GM21723 (cell line): ENCODE results near the gene KIF25.
"Not testable (repeated sequence)": the region's sequence is repeated elsewhere in the genome, so short reads cannot be mapped to it uniquely, and the experiment has no call there.

Experiments used
- ATAC-seq: cut with Tn5 transposase; IDR thresholded peaks from one replicate; pipeline ENCODE4 v1.9.1; 2021; ENCODE audit warnings: mild to moderate bottlenecking, moderate library complexity; ENCODE audit not compliant: unreplicated experiment

KIF25 gene

GRCh38 chr6:168063431-168063830, 66.0 kb downstream of the KIF25 start:
- no peak for ATAC-seq

DNA sequence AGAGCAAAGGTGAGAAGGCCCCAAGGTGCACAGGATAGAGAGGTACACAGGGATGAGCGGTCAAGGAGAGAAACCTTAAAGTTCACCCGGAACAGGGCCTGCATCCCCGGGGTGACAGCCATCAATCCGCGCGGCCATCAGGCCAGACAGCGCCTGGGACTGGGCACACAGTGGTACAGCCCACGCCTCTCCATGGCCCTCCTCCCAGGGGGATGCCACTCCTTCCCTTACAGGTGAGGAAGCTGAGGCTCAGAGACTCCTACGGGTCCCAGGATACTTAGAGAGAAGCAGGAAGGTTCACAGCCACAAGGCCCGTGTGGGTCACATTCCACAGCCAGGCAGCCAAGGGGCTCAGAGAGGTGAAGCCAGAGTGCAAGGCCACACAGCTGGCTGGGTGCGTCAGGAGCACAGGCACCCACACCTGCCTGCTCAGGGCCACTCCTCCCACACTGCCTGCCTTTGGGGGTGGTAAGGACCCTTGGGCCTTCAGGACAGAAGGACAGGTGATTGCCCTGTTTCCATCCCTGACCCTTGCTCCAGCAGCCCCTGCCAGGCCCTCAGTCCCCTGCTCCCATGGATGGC, 66.8 kb downstream of the KIF25 start:
- no peak for ATAC-seq

DNA sequence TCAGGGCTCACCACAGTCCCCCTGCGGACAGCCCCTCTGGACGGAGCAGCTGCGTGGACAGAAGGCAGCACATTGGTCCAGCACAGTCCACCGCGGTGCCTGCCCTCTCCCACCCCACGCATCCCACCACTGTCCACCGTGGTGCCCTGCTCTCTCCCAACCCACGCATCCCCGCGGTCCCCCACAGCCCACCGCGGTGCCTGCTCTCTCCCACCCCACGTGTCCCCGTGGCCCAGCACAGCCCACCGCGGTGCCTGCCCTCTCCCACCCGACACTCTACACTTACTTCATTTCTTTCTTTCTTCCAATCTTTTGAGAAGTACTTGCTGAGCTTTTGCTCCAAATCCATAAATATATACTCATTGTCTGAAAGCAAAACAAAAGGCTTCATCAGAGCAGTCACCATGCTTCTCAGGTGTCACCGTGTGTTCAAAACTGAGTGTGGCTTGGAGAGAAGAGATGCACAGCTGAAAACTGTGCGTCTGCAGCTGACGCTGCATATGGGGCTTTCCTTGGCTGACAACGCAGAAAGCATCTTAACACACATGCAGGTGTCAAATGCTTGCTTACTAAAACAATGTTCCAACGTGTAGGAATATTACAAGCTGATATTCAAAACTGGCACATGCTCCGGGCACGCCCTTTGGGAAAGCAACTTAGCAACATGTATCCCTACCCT, 69.7 kb downstream of the KIF25 start:
- ATAC-seq, result no peak

GRCh38 chr6:168070804-168071203, 73.3 kb downstream of the KIF25 start:
- ATAC-seq, result no peak

DNA sequence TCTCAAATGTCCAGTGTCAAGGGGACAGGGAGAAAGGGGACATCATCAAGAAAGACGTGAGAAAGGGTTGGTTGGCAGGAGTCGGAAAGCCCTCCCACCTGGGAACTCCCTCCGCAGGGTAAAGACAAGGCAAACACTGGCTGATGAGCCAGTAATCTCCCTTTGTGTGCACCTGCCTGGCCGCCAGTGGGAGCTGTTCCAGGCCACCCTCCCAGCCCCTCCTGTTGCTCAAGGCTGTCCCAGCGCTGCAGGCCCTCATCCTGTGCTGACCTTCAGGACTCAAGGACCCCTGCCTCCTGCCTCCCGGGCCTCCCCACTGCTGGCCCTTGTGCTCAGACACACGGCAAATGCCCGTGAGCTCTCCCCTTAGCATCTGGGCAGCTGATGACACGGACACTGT, 74.1 kb downstream of the KIF25 start:
- no peak for ATAC-seq

GRCh38 chr6:168072261-168072660, 74.8 kb downstream of the KIF25 start:
- no peak for ATAC-seq

DNA sequence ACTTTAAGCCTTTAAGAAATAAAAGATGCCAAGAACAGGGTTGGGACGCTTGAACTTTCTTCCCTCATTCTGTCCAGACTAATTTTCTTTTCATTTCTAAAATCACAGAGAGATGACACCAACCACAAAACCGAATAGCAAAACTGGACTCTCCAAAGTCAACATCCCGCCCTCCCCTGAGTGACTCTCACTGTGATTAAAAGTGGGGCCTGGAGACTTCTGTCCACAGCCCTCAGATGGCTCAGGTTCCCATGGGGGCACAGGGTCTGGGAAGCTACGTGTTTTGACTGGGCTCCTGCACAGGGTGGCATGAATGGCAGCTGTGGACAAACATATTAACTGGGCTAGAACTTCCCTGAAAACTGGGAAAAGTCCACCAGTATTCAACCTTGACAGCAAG, 75.3 kb downstream of the KIF25 start:
- ATAC-seq, result no peak

DNA sequence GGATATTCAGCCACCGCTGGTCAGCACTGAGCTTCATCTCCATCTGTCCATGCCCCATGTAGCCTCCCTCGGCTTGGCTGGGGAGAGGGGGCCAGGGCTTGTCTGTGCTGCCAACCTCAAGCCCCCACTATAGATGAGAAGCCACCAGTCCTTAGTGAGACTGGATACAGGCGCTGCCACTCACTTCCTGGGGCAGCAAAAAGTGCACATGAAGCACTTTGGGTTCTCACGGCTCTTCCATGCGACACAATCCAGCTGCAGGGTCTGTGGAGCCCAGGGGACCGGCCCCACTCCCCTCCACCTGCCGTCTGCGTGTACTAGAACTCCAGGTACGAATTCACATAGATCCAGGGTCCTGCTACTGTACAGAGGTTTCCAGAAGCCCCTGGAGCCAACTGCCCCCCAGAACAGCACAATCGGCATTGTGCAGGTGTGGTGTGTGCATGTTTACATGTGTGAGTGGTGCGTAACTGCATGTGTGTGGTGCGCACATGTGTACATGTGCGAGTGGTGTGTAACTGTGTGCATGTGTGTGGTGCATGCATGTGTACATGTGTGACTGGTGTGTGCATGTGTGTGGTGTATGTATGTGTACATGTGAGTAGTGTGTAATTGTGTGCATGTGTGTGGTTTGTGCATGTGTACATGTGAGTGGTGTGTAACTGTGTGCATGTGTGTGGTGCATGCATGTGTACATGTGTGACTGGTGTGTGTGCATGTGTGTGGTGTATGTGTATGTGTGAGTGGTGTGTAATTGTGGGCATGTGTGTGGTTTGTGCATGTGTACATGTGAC, 76.7 kb downstream of the KIF25 start:
- ATAC-seq, result no peak

DNA sequence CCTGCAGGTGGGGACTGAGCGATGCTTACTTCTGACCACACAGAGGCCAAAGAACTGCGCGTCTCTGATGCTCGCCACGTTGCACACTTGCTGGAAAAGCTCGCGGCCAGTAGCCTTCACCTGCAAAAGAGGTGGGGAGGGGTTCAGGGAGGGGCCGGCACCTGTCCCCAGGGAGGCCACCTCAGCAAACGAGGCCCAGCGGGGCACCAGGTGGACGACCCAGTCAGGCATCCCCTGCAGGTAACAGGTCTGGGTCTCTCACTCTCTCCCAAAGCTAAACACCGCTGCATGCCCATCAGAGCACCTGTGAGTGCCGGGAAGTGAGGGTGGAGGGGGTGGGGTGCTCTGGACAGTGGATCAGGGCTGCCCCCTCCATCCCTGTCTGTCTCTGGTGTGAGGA, 77.7 kb downstream of the KIF25 start:
- ATAC-seq, result no peak

GRCh38 chr6:168075787-168076202, 78.3 kb downstream of the KIF25 start:
- no peak for ATAC-seq

DNA sequence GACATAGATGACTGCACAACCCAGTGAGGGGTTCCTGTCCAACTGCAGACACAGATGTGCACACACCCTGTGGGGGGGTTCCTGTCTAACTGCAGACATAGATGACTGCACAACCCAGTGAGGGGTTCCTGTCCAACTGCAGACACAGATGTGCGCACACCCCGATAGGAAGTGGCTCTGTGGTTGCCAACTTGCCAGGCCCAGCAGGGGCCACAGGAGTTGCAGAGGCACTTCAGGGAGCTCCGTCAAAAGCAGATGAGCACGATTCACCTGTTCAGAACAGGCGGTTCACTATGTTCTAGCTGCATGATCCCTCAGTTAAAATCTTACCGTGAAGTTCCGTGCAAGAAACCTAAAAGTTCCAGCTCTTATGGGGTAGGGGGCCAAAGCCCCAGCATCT, 79.9 kb downstream of the KIF25 start:
- not testable (repeated sequence) for ATAC-seq

- ATAC-seq, result no peak
Measured at GRCh38 chr6:168078175-168078942, 80.9 kb downstream of the KIF25 start.

DNA sequence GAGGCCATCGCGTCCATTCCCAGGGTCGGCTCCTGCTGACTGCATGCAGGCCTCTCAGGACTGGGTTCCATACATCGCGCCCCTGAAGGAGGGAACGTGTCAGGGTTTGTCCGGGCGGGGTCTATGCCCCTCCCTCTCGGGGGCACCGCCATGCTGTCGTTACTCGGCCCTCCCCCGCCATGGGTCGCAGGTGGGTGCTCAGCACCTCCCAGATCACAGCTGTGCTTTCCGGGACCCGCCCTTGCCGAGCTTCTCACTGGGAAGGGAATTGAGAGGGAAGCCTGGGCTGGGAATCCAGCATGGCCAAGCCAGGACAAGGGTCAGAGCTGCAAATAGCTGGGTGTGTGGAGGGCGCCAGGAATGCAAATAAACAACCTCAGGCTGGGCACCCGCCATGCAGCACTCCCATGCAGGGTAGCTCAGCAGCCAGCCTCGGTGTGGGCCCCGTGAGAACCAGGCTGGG, 81.5 kb downstream of the KIF25 start, which contains the start of gene FRMD1:
FRMD1 (minus strand) TSS at position 270 of the 463 bp plus-strand sequence; CDS start at position 152, 118 bp downstream.
- no peak for ATAC-seq

GRCh38 chr6:168080393-168081077, 83.1 kb downstream of the KIF25 start:
- no peak for ATAC-seq

DNA sequence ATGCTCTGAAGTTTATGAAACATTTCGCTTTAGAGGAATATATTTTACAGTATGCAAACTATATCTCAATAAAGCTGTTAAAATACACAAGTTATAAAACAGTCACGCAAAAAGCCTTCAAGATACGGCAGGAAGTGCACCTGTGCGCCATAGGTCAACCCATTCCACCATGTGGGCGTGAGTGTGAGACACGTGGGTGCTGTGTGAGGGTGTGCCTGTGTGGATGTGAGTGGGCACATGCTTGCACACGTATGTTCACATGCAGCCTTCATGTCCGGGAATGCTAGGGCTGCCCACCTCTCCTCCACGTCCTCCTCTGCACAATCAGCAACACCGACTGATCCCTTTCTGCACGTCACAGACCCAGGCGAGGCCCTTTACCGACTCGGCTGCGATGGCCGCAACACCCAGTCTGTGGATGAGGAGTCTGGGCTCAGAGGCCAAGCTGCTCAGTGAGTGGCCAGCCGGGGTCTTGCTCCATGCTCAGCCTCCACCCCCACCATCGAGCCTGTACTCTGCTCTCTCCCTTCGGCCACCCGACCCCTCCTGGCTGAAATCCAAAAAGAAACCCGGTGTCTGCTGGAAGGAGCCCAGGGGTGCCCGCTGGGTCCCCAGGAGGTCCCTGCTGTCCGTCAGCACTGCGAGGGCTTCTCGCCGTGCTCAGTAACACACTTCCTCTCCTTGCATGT, 84.5 kb downstream of the KIF25 start:
- no peak for ATAC-seq

GRCh38 chr6:168082860-168083513, 85.5 kb downstream of the KIF25 start:
- ATAC-seq, result no peak

GRCh38 chr6:168083514-168083885, 86.0 kb downstream of the KIF25 start:
- no peak for ATAC-seq

GRCh38 chr6:168084465-168085160, 87.1 kb downstream of the KIF25 start:
- ATAC-seq, result no peak

- no peak for ATAC-seq
Measured at GRCh38 chr6:168086066-168086465, 88.6 kb downstream of the KIF25 start.
